ENCODE results near the gene DMD. TPM values are rescaled to one million over a fixed set of nuclear protein-coding genes. Genes with fewer than 3 reads are reported as not detected.

Gene DMD
- total and polyA plus RNA-seq, 2 experiments from 2014 or later = 73.5 to 90.7 TPM

DNA sequence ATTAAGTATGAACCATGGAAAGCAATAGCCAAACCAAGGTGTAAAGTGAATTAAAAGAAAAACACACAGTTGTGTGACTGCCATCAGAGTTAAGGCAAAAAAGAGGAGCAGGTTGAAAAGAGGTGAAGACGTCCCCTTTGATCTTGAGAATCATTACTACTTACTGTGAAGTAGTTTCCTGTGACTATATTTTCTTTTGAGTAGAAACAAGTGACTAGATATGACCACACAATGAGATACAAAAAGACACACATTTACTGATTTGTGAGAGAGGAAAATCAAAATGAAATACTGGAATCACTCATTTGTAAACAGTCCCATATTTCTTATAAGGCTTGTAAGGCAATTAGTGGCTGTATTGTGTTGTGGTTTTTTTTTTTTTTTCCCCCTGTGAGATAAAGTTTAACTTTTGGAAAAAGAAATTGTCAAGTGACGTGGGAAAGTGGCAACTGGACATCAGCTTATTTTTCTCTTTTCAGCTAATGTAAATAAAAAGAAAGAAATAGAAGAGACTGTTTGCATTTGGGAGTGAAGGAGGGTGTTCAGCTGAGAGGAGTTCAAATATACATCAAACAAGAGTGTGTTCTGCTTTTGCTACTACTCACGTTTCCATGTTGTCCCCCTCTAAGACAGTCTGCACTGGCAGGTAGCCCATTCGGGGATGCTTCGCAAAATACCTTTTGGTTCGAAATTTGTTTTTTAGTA lies 2033.1 kb downstream of the DMD start:
- TF ChIP-seq, protein P1, sequence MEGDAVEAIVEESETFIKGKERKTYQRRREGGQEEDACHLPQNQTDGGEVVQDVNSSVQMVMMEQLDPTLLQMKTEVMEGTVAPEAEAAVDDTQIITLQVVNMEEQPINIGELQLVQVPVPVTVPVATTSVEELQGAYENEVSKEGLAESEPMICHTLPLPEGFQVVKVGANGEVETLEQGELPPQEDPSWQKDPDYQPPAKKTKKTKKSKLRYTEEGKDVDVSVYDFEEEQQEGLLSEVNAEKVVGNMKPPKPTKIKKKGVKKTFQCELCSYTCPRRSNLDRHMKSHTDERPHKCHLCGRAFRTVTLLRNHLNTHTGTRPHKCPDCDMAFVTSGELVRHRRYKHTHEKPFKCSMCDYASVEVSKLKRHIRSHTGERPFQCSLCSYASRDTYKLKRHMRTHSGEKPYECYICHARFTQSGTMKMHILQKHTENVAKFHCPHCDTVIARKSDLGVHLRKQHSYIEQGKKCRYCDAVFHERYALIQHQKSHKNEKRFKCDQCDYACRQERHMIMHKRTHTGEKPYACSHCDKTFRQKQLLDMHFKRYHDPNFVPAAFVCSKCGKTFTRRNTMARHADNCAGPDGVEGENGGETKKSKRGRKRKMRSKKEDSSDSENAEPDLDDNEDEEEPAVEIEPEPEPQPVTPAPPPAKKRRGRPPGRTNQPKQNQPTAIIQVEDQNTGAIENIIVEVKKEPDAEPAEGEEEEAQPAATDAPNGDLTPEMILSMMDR (IDR thresholded peaks at IDR 0.05; ENCODE audit: low read depth, low read length) = no peak
- no peak overlapping the region for H3K4me3 ChIP-seq
- H3K4me1 ChIP-seq (ENCODE audit: low read depth) = no peaks in the 10 kb centered on the region
- no peak overlapping the region for H3K27ac ChIP-seq
- no peaks in the 10 kb centered on the region for H3K27me3 ChIP-seq
- no peaks in the 10 kb centered on the region for H3K9me3 ChIP-seq (ENCODE audit: low read depth)
- no peaks in the 10 kb centered on the region for H3K36me3 ChIP-seq
- DNase-seq (ENCODE audit: low read depth in 1 of 2, low spot score in 1 of 2) = no peak

GRCh38 chrX:31170792-31171191 lies 2040.6 kb downstream of the DMD start:
- TF ChIP-seq, protein P1 (IDR thresholded peaks at IDR 0.05; ENCODE audit: low read depth, low read length) = no peak
- Histone ChIP-seq H3K9me3 (ENCODE audit: low read depth) (no peaks in the 10 kb centered on the region), H3K36me3 (no peaks in the 10 kb centered on the region), H3K4me3 (no peak overlapping the region), H3K4me1 (ENCODE audit: low read depth) (no peaks in the 10 kb centered on the region), H3K27ac (no peak overlapping the region), H3K27me3 (no peaks in the 10 kb centered on the region)
- DNase-seq (ENCODE audit: low read depth in 1 of 2, low spot score in 1 of 2) = no peak

GRCh38 chrX:31168551-31168950 lies 2042.8 kb downstream of the DMD start:
- Histone ChIP-seq H3K4me3 (no peak overlapping the region), H3K27me3 (no peaks in the 10 kb centered on the region), H3K9me3 (ENCODE audit: low read depth) (no peaks in the 10 kb centered on the region), H3K36me3 (no peaks in the 10 kb centered on the region), H3K27ac (no peak overlapping the region), H3K4me1 (ENCODE audit: low read depth) (no peaks in the 10 kb centered on the region)
- TF ChIP-seq, protein P1 (IDR thresholded peaks at IDR 0.05; ENCODE audit: low read depth, low read length) = no peak
- DNase-seq (ENCODE audit: low read depth in 1 of 2, low spot score in 1 of 2) = no peak

DNA sequence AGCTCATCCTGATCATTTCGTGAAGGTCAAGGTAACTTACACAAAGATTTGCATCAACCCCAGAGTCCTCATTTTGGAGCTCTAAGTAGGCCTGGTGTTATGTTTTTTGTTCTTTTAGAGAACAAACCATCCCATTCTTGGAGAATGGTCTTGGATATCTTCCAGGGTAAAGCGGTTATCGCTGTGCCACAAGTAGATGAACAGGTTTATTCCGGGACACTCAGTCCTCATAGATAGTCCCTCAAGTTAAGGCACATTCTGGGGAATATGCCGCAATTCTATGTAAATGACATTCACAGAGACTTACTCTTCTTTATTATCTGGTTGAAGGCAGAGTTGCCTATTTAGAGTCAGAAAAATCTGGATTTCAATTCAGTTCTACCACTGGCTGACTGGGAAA lies 2044.5 kb downstream of the DMD start:
- Histone ChIP-seq H3K36me3 (no peaks in the 10 kb centered on the region), H3K27ac (no peak overlapping the region), H3K9me3 (ENCODE audit: low read depth) (no peaks in the 10 kb centered on the region), H3K27me3 (no peaks in the 10 kb centered on the region), H3K4me1 (ENCODE audit: low read depth) (no peaks in the 10 kb centered on the region), H3K4me3 (no peak overlapping the region)
- no peak for DNase-seq (ENCODE audit: low read depth in 1 of 2, low spot score in 1 of 2)
- TF ChIP-seq, protein P1 (IDR thresholded peaks at IDR 0.05; ENCODE audit: low read depth, low read length) = no peak

GRCh38 chrX:31166416-31166815 lies 2044.9 kb downstream of the DMD start:
- DNase-seq (ENCODE audit: low read depth in 1 of 2, low spot score in 1 of 2) = peak in 1 of 2 donors; percentile 66
- no peaks in the 10 kb centered on the region for H3K4me1 ChIP-seq (ENCODE audit: low read depth)
- TF ChIP-seq, protein P1 (IDR thresholded peaks at IDR 0.05; ENCODE audit: low read depth, low read length) = no peak
- no peaks in the 10 kb centered on the region for H3K9me3 ChIP-seq (ENCODE audit: low read depth)
- no peak overlapping the region for H3K27ac ChIP-seq
- no peaks in the 10 kb centered on the region for H3K36me3 ChIP-seq
- H3K4me3 ChIP-seq = no peak overlapping the region
- H3K27me3 ChIP-seq = no peaks in the 10 kb centered on the region

All from cardiac muscle cell (in vitro differentiated cells and primary cell).